Fibroblast of gingiva (primary cell): ENCODE results near the gene USP17L28.
"Not testable (repeated sequence)": the region's sequence is repeated elsewhere in the genome, so short reads cannot be mapped to it uniquely, and the experiment has no call there.

Experiments
- DNase-seq: peaks from one replicate; pipeline ENCODE4 v3.0.0-alpha.2; 2011; ENCODE audit warnings: low read depth

USP17L28 gene, protein sequence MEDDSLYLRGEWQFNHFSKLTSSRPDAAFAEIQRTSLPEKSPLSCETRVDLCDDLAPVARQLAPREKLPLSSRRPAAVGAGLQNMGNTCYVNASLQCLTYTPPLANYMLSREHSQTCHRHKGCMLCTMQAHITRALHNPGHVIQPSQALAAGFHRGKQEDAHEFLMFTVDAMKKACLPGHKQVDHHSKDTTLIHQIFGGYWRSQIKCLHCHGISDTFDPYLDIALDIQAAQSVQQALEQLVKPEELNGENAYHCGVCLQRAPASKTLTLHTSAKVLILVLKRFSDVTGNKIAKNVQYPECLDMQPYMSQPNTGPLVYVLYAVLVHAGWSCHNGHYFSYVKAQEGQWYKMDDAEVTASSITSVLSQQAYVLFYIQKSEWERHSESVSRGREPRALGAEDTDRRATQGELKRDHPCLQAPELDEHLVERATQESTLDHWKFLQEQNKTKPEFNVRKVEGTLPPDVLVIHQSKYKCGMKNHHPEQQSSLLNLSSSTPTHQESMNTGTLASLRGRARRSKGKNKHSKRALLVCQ

GRCh38 chr4:9348593-9348992 is at the start of gene USP17L28:
Gene USP17L28, plus strand, starts transcription at chr4:9348893. Its CDS starts 0 bp downstream, at chr4:9348893.
- not testable (repeated sequence) for DNase-seq

- not testable (repeated sequence) for DNase-seq
These were observed 24.5 kb upstream of the USP17L28 start for GRCh38 chr4:9324191-9324590.

GRCh38 chr4:9324865-9325264 is 23.8 kb upstream of the USP17L28 start, which contains the start of gene USP17L24:
Gene USP17L24, plus strand, starts transcription at chr4:9325165. Its CDS starts 0 bp downstream, at chr4:9325165.
- not testable (repeated sequence) for DNase-seq

DNA sequence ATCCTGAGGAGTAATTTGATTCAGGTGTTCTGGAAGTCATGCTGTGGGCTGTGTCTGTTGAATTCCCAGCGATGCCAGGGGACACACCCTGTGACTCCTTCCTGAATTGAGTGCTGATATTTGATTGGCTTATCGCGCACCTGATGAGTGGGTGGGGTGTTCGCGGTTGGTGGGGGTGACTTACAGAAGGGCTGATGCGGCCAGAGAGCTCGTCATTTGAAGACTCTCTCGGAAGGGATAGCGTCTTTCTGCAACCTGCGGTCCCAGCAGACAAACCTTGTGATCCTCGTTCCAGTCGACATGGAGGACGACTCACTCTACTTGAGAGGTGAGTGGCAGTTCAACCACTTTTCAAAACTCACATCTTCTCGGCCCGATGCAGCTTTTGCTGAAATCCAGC is 19.1 kb upstream of the USP17L28 start, which contains the start of gene USP17L25:
USP17L25 (plus strand) TSS at position 301 of the 400 bp plus-strand sequence; CDS start at position 301, 0 bp downstream.
- DNase-seq, result not testable (repeated sequence)

DNA sequence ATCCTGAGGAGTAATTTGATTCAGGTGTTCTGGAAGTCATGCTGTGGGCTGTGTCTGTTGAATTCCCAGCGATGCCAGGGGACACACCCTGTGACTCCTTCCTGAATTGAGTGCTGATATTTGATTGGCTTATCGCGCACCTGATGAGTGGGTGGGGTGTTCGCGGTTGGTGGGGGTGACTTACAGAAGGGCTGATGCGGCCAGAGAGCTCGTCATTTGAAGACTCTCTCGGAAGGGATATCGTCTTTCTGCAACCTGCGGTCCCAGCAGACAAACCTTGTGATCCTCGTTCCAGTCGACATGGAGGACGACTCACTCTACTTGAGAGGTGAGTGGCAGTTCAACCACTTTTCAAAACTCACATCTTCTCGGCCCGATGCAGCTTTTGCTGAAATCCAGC is 14.3 kb upstream of the USP17L28 start, which contains the start of gene USP17L26:
USP17L26 (plus strand) TSS at position 301 of the 400 bp plus-strand sequence; CDS start at position 301, 0 bp downstream.
- not testable (repeated sequence) for DNase-seq

DNA sequence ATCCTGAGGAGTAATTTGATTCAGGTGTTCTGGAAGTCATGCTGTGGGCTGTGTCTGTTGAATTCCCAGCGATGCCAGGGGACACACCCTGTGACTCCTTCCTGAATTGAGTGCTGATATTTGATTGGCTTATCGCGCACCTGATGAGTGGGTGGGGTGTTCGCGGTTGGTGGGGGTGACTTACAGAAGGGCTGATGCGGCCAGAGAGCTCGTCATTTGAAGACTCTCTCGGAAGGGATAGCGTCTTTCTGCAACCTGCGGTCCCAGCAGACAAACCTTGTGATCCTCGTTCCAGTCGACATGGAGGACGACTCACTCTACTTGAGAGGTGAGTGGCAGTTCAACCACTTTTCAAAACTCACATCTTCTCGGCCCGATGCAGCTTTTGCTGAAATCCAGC is 9.6 kb upstream of the USP17L28 start, which contains the start of gene USP17L5:
USP17L5 (plus strand) TSS at position 301 of the 400 bp plus-strand sequence; CDS start at position 301, 0 bp downstream.
- not testable (repeated sequence) for DNase-seq

DNA sequence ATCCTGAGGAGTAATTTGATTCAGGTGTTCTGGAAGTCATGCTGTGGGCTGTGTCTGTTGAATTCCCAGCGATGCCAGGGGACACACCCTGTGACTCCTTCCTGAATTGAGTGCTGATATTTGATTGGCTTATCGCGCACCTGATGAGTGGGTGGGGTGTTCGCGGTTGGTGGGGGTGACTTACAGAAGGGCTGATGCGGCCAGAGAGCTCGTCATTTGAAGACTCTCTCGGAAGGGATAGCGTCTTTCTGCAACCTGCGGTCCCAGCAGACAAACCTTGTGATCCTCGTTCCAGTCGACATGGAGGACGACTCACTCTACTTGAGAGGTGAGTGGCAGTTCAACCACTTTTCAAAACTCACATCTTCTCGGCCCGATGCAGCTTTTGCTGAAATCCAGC is 4.8 kb upstream of the USP17L28 start, which contains the start of gene USP17L27:
USP17L27 (plus strand) TSS at position 301 of the 400 bp plus-strand sequence; CDS start at position 301, 0 bp downstream.
- DNase-seq, result not testable (repeated sequence)

GRCh38 chr4:9350866-9351265 is 2.2 kb downstream of the USP17L28 start:
- not testable (repeated sequence) for DNase-seq

- not testable (repeated sequence) for DNase-seq
These were observed 4.6 kb downstream of the USP17L28 start, which contains the start of gene USP17L29 for GRCh38 chr4:9353338-9353737. Gene USP17L29, plus strand, starts transcription at chr4:9353638. Its CDS starts 0 bp downstream, at chr4:9353638.

GRCh38 chr4:9362829-9363228 is 14.1 kb downstream of the USP17L28 start, which contains the start of gene USP17L30:
Gene USP17L30, plus strand, starts transcription at chr4:9363129. Its CDS starts 0 bp downstream, at chr4:9363129.
- DNase-seq, result not testable (repeated sequence)

GRCh38 chr4:9379881-9380280 is 31.2 kb downstream of the USP17L28 start:
- not testable (repeated sequence) for DNase-seq

DNA sequence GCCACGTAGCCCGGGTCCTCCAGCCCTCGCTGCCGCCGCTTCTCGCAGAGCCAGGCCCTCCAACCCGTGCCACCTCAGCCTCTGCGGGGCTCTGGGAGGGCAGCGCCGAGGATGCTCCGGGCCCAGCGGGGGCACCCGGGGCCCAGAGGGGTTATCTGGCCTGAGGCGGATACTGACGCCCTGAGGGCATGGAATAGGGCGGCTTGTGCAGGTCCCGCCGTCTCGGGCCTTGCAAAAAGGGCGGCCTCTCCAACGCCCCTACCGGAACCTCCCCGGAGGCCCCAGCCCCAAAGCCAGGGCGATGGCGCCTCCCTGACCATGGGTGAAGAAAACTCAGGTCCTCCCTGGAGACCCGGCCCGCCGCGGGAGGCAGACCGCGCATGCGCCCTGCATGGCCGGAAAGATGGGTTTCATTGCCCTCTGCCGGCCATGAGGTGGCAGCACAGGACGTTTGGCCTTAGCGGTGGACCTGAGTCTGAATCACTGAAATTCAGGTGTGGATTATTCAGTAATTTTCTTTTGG is 32.4 kb downstream of the USP17L28 start:
- not testable (repeated sequence) for DNase-seq

DNA sequence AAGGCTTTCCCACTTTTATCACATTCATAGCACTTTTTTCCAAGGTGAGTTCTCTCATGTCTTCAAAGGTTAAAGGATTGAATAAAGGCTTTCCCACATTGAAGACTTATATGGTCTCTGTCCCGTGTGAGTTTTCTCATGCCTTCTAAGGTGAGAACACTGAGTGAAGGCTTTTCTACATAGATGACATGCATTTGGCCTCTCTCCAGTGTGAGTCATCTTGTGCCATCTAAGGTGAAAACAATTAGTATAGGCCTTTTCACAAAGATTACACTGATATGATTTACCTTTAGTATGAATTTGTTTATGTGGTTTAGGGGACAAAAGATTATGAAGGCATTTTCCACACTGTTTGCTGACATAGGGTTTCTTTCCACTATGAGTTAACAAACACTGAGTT is 35.4 kb downstream of the USP17L28 start:
- DNase-seq, result no peak

- not testable (repeated sequence) for DNase-seq
These were observed 40.3 kb downstream of the USP17L28 start for GRCh38 chr4:9389001-9389400.
